K562 (cell line): ENCODE measurements around the gene CEP131. TPM values are rescaled to one million over a fixed set of nuclear protein-coding genes. Genes with fewer than 3 reads are reported as not detected.

Experiments used
- PRDM10 ChIP-seq: fragments of 450-650 bp; IDR thresholded peaks from 2 replicates; pipeline ENCODE4 v1.6.1; 2018; ENCODE audit not compliant: partially characterized antibody
- SAP30 ChIP-seq: fragments of 200-600 bp; sonication (generic); IDR thresholded peaks from 2 replicates; pipeline ENCODE4 v1.6.1; 2012; ENCODE audit warnings: borderline replicate concordance, low read depth, mild to moderate bottlenecking, moderate library complexity, low read length, control low read depth, inconsistent platforms; ENCODE audit not compliant: insufficient read depth, poor library complexity, severe bottlenecking
- polyA plus RNA-seq, 8 experiments: library from polyadenylated mRNA; depleted of rRNA in 4 of 8; stranded (reverse) in 5 of 8; unstranded in 3 of 8; fragments of >200 nt; fragmentation: Nextera tagmentation in 2 of 8; fragmentation: Illumina TruSeq in 1 of 8; extraction: Ambion mirVana in 2 of 8; extraction: Trizol in 1 of 8; gene quantifications; 2 replicates each; pipeline versions ENCODE4 v1.2.1 to v1.2.3, GENCODE V29; 2011 to 2014; ENCODE audit warnings: inconsistent platforms in 1 of 8, missing spikeins in 1 of 8
- total RNA-seq, 7 experiments: library from RNA; depleted of rRNA in 6 of 7; stranded (reverse); fragments of >200 nt in 6 of 7; fragmentation: Illumina TruSeq in 2 of 7; extraction: Trizol in 2 of 7; gene quantifications; 2 replicates each; pipeline versions ENCODE4 v1.2.1 to v1.2.3, GENCODE V29; 2011 to 2021; ENCODE audit warnings: low replicate concordance in 1 of 7
- TF ChIP-seq, protein P1 (sequence below): conservative IDR thresholded peaks from 2 replicates; pipeline ENCODE4 v1.6.1; 2011; ENCODE audit warnings: low read depth, mild to moderate bottlenecking, low read length; ENCODE audit not compliant: control insufficient read depth
- TF ChIP-seq, protein P2 (sequence below), 2 experiments: IDR thresholded peaks; 2 replicates each; pipeline ENCODE4 v1.6.1; 2011; ENCODE audit warnings: borderline replicate concordance in 1 of 2, control low read depth in 1 of 2, low read depth in 1 of 2, low read length in 1 of 2, mild to moderate bottlenecking in 1 of 2, mixed read lengths in 1 of 2, moderate library complexity in 1 of 2; ENCODE audit not compliant: insufficient read depth in 1 of 2, insufficient read length in 1 of 2, poor library complexity in 1 of 2, severe bottlenecking in 1 of 2; ENCODE audit errors: extremely low read depth in 1 of 2

CEP131 gene
- total and polyA plus RNA-seq, 9 of the 15 experiments (the other 6 are each of a cell fraction or from before 2014, with no cell fraction given), result 0.24 to 21.2 (median 2.3) TPM

DNA sequence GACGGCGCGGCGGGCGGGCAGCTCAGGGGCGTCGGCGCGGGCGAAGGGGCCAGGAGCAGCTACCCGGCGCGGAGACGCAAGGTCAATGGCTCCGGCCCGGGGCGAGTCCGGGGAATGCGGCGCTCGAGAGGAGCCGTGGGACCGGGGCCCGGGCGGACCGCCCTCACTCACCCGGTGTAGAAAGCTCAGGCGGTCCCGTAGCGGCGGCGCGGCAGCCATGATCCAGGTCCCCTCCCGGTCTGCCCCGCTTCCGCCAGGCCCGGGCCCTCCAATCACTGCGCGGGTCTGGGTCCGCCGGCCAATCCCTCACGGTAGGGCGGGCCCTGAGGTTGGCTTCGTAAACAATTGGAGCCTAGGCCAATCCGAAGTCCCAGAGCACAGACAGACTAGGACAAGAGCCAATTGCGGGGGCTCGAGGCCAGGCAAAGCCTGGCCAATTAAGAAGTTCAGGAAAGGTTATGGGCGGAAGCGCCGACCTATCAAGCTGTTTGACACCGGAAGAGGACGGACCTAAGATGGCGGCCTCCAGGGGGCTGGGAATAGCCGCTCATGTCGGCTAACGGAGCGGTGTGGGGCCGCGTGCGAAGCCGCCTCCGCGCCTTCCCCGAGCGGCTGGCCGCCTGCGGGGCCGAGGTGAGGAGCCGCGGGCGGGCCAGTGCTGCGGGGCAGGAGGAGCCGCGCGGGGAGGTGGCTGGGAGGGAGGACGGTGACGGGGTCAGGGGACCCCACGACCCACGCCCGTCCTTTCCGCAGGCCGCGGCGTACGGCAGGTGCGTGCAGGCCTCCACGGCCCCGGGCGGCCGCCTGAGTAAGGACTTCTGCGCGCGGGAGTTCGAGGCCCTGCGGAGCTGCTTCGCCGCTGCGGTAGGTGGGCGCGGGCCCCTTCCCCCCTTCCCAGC, 16.3 kb upstream of the CEP131 start, which contains the start of the genes NDUFAF8 and TEPSIN (continued):
- peak; percentile 18 for TF ChIP-seq SAP30
- TF ChIP-seq, protein P1, sequence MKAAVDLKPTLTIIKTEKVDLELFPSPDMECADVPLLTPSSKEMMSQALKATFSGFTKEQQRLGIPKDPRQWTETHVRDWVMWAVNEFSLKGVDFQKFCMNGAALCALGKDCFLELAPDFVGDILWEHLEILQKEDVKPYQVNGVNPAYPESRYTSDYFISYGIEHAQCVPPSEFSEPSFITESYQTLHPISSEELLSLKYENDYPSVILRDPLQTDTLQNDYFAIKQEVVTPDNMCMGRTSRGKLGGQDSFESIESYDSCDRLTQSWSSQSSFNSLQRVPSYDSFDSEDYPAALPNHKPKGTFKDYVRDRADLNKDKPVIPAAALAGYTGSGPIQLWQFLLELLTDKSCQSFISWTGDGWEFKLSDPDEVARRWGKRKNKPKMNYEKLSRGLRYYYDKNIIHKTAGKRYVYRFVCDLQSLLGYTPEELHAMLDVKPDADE, result peak; percentile 35; the same call in 1 of the 2 replicates
- TF ChIP-seq, protein P2, sequence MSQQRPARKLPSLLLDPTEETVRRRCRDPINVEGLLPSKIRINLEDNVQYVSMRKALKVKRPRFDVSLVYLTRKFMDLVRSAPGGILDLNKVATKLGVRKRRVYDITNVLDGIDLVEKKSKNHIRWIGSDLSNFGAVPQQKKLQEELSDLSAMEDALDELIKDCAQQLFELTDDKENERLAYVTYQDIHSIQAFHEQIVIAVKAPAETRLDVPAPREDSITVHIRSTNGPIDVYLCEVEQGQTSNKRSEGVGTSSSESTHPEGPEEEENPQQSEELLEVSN (IDR thresholded peaks at IDR 0.05; ENCODE audit: borderline replicate concordance in 1 of 2, extremely low read depth in 1 of 2, insufficient read depth in 1 of 2, insufficient read length in 1 of 2, low read depth in 1 of 2, low read length in 1 of 2, poor library complexity in 1 of 2, severe bottlenecking in 1 of 2), result peak; percentile 18 to 47
- TF ChIP-seq PRDM10, result no peak
